Tibial nerve (tissue), 3 donors: ENCODE measurements around the gene OR2A7.
"Not testable (repeated sequence)": the region's sequence is repeated elsewhere in the genome, so short reads cannot be mapped to it uniquely, and the experiment has no call there.

Experiments
- POLR2A ChIP-seq, 2 donors: fragments of 450-650 bp; IDR thresholded peaks; one replicate each; pipeline ENCODE4 v1.6.1; 2017; ENCODE audit warnings: antibody characterized with exemption in 2 of 2, mild to moderate bottlenecking in 2 of 2, moderate library complexity in 2 of 2
- TF ChIP-seq, protein P1 (sequence below), 5 experiments: fragments of 200-600 bp in 3 of 5; fragments of 450-650 bp in 2 of 5; sonication (generic) in 3 of 5; IDR thresholded peaks; one replicate each; pipeline ENCODE4 v1.5.1; 2016 to 2019; ENCODE audit warnings: antibody characterized with exemption in 5 of 5, mild to moderate bottlenecking in 3 of 5, moderate library complexity in 2 of 5

DNA sequence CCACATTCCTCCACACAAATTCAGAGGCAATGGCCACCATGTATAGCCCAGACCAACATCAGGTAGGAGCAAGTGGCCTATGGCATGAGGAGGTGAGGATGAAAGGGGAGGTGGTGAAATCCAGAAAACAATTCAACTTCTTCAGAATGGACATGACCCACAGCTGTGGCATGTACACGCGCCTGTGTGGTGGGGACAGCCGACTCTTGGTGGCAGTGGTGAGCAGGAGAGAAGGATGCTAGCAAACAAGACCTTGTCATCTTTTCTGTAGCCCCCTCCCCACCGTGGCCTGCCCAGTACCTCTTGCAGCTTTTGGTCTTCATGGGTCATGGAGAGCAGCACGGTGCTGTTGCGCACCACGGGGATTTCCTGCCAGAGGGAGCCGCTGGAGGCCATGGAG is 17.4 kb upstream of the OR2A7 start:
- TF ChIP-seq, protein P1, sequence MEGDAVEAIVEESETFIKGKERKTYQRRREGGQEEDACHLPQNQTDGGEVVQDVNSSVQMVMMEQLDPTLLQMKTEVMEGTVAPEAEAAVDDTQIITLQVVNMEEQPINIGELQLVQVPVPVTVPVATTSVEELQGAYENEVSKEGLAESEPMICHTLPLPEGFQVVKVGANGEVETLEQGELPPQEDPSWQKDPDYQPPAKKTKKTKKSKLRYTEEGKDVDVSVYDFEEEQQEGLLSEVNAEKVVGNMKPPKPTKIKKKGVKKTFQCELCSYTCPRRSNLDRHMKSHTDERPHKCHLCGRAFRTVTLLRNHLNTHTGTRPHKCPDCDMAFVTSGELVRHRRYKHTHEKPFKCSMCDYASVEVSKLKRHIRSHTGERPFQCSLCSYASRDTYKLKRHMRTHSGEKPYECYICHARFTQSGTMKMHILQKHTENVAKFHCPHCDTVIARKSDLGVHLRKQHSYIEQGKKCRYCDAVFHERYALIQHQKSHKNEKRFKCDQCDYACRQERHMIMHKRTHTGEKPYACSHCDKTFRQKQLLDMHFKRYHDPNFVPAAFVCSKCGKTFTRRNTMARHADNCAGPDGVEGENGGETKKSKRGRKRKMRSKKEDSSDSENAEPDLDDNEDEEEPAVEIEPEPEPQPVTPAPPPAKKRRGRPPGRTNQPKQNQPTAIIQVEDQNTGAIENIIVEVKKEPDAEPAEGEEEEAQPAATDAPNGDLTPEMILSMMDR (IDR thresholded peaks at IDR 0.05), result not testable (repeated sequence)
- TF ChIP-seq POLR2A (IDR thresholded peaks at IDR 0.05), result not testable (repeated sequence)
